Ascending aorta (tissue), 2 donors: Measurements from ENCODE around the gene CDH23. TPM values are rescaled to one million over a fixed set of nuclear protein-coding genes. Genes with fewer than 3 reads are reported as not detected.

Source experiments
- DNase-seq, 2 donors: peaks; one replicate each; pipeline ENCODE4 v3.0.0-alpha.2; 2019; ENCODE audit warnings: low spot score in 2 of 2
- H3K27ac ChIP-seq, 2 donors: fragments of 200-600 bp; sonication (generic); one replicate each; pipeline ENCODE4 v1.5.1; 2016 to 2017; ENCODE audit warnings: mild to moderate bottlenecking in 1 of 2
- H3K27me3 ChIP-seq: fragments of 200-600 bp; sonication (generic); one replicate; pipeline ENCODE4 v1.5.1; 2017
- H3K36me3 ChIP-seq, 2 donors: fragments of 200-600 bp; sonication (generic); one replicate each; pipeline ENCODE4 v1.5.1; 2016
- H3K4me1 ChIP-seq, 2 donors: fragments of 200-600 bp; sonication (generic); one replicate each; pipeline ENCODE4 v1.5.1; 2016 to 2017; ENCODE audit warnings: mild to moderate bottlenecking in 1 of 2
- H3K4me3 ChIP-seq, 2 donors: fragments of 200-600 bp; sonication (generic); one replicate each; pipeline ENCODE4 v1.5.1; 2016 to 2017; ENCODE audit warnings: mild to moderate bottlenecking in 1 of 2
- H3K9me3 ChIP-seq, 2 donors: fragments of 200-600 bp; sonication (generic); one replicate each; pipeline ENCODE4 v1.5.1; 2016
- CTCF ChIP-seq, 3 experiments: fragments of 200-600 bp in 2 of 3; fragments of 450-650 bp in 1 of 3; sonication (generic) in 2 of 3; IDR thresholded peaks; one replicate each; pipeline ENCODE4 v1.5.1; 2016 to 2019; ENCODE audit warnings: antibody characterized with exemption in 3 of 3, mild to moderate bottlenecking in 1 of 3, moderate library complexity in 1 of 3
- intact Hi-C: fragments of 100-400 bp; cut with DNase I; formaldehyde crosslinking; loops from one replicate; pipeline ENCODE4 v1.15.1; 2023
- total RNA-seq: library from RNA; depleted of rRNA; stranded (reverse); fragments of >200 nt; gene quantifications from one replicate; pipeline ENCODE4 v1.1.0, GENCODE V29; 2016

Gene CDH23
- total RNA-seq, 1 donor from 2014 or later = 40.9 TPM

GRCh38 chr10:71573562-71574518 is 177.1 kb downstream of the CDH23 start:
- H3K4me1 ChIP-seq = no peaks in the 10 kb centered on the region
- no peaks in the 10 kb centered on the region for H3K36me3 ChIP-seq
- H3K9me3 ChIP-seq = no peaks in the 10 kb centered on the region
- intact Hi-C loops = loop anchor here (10.0 kb wide), 1 partner anchor 1309 kb away; no protein-coding TSS in a partner anchor
- H3K27me3 ChIP-seq = no peaks in the 10 kb centered on the region
- no peak overlapping the region for H3K4me3 ChIP-seq
- no peak for TF ChIP-seq CTCF (IDR thresholded peaks at IDR 0.05)
- no peak for DNase-seq
- no peak overlapping the region for H3K27ac ChIP-seq

GRCh38 chr10:71575451-71575850 is 178.7 kb downstream of the CDH23 start:
- intact Hi-C loops = loop anchor here (10.0 kb wide), 1 partner anchor 1311 kb away; no protein-coding TSS in a partner anchor
- TF ChIP-seq CTCF (IDR thresholded peaks at IDR 0.05) = no peak
- no peaks in the 10 kb centered on the region for H3K36me3 ChIP-seq
- DNase-seq = no peak
- H3K9me3 ChIP-seq = no peaks in the 10 kb centered on the region
- H3K27me3 ChIP-seq = no peaks in the 10 kb centered on the region
- no peak overlapping the region for H3K27ac ChIP-seq
- no peak overlapping the region for H3K4me3 ChIP-seq
- no peaks in the 10 kb centered on the region for H3K4me1 ChIP-seq

GRCh38 chr10:71575934-71576801 is 179.4 kb downstream of the CDH23 start:
- intact Hi-C loops = loop anchor here (10.0 kb wide), 1 partner anchor 1311 kb away; no protein-coding TSS in a partner anchor
- no peak overlapping the region for H3K27ac ChIP-seq
- no peak for DNase-seq
- no peaks in the 10 kb centered on the region for H3K36me3 ChIP-seq
- H3K9me3 ChIP-seq = no peaks in the 10 kb centered on the region
- no peaks in the 10 kb centered on the region for H3K27me3 ChIP-seq
- H3K4me1 ChIP-seq = no peaks in the 10 kb centered on the region
- H3K4me3 ChIP-seq = no peak overlapping the region
- TF ChIP-seq CTCF (IDR thresholded peaks at IDR 0.05) = no peak

- no peak overlapping the region for H3K4me3 ChIP-seq
- H3K27ac ChIP-seq = no peak overlapping the region
- TF ChIP-seq CTCF (IDR thresholded peaks at IDR 0.05) = no peak
- no peaks in the 10 kb centered on the region for H3K9me3 ChIP-seq
- DNase-seq = no peak
- intact Hi-C loops = loop anchor here (10.0 kb wide), 1 partner anchor 1312 kb away; no protein-coding TSS in a partner anchor
- no peaks in the 10 kb centered on the region for H3K4me1 ChIP-seq
- no peaks in the 10 kb centered on the region for H3K36me3 ChIP-seq
- no peaks in the 10 kb centered on the region for H3K27me3 ChIP-seq
These were observed 180.1 kb downstream of the CDH23 start for GRCh38 chr10:71576842-71577241.

- no peak for DNase-seq
- no peak overlapping the region for H3K27ac ChIP-seq
- intact Hi-C loops = loop anchor here (10.0 kb wide), 1 partner anchor 1313 kb away; no protein-coding TSS in a partner anchor
- no peaks in the 10 kb centered on the region for H3K36me3 ChIP-seq
- no peak overlapping the region for H3K4me3 ChIP-seq
- no peak for TF ChIP-seq CTCF (IDR thresholded peaks at IDR 0.05)
- no peaks in the 10 kb centered on the region for H3K4me1 ChIP-seq
- H3K9me3 ChIP-seq = no peaks in the 10 kb centered on the region
- no peaks in the 10 kb centered on the region for H3K27me3 ChIP-seq
These were observed 180.6 kb downstream of the CDH23 start for GRCh38 chr10:71577345-71577744.
